ENCODE results near the gene EARS2.

EARS2 gene

DNA sequence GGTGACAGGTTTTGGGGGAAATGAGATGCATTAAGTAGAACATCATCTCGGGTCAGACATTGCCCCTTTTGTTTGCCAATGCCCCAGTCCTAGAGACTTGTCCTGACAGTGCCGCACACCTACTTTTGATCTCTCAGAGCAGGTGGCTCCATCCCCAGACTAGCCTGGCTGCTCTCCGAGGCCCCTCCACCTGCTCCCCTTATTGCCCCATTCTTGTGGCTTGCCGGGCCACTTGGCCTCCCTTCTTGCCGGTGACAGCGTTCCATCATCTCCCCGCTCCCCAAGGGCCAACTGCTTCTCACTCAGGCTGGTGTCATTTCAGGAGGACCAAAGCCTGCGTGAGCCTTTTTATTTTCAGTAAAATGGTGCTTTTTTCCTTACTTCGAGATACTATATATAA is 15.2 kb upstream of the EARS2 start:
- H3F3A ChIP-seq (ENCODE audit: insufficient read depth, low read length) = no peaks in the 10 kb centered on the region
- no peak overlapping the region for H3K9ac ChIP-seq (ENCODE audit: low read length)
- no peak overlapping the region for H3K4me2 ChIP-seq (ENCODE audit: low read length)
- peaks cover 7% of the 10 kb centered on the region for H3K4me1 ChIP-seq (ENCODE audit: insufficient read depth, low read length, severe bottlenecking)
- no peaks in the 10 kb centered on the region for H4K20me1 ChIP-seq (ENCODE audit: insufficient read depth, low read length)
- no peak overlapping the region for H2AFZ ChIP-seq (ENCODE audit: low read length)
- H3K9me2 ChIP-seq (ENCODE audit: low read depth, low read length) = no peaks in the 10 kb centered on the region
- H3K27me3 ChIP-seq (ENCODE audit: insufficient read depth, low read length) = no peaks in the 10 kb centered on the region
- no peak overlapping the region for H3K4me3 ChIP-seq (ENCODE audit: low read depth, low read length, poor library complexity, severe bottlenecking)
- TF ChIP-seq EZH2 (IDR thresholded peaks at IDR 0.05; ENCODE audit: borderline replicate concordance, low read length) (no peak), CTCF (IDR thresholded peaks at IDR 0.05; ENCODE audit: low read length) (no peak)
- peaks cover 58% of the 10 kb centered on the region for H3K36me3 ChIP-seq (ENCODE audit: insufficient read depth, low read length)
- no peaks in the 10 kb centered on the region for H3K79me2 ChIP-seq (ENCODE audit: insufficient read depth, low read length)
- no peak overlapping the region for H3K27ac ChIP-seq (ENCODE audit: low read depth, low read length, poor library complexity, severe bottlenecking)
- no peaks in the 10 kb centered on the region for H3K9me3 ChIP-seq (ENCODE audit: low read length)

- Histone ChIP-seq H3K27ac (ENCODE audit: low read depth, low read length, poor library complexity, severe bottlenecking) (no peak overlapping the region), H4K20me1 (ENCODE audit: insufficient read depth, low read length) (no peaks in the 10 kb centered on the region), H3K4me2 (ENCODE audit: low read length) (no peak overlapping the region), H3K4me1 (ENCODE audit: insufficient read depth, low read length, severe bottlenecking) (peaks cover 7% of the 10 kb centered on the region), H3K9me2 (ENCODE audit: low read depth, low read length) (no peaks in the 10 kb centered on the region), H3K36me3 (ENCODE audit: insufficient read depth, low read length) (peaks cover 63% of the 10 kb centered on the region), H2AFZ (ENCODE audit: low read length) (no peak overlapping the region), H3K27me3 (ENCODE audit: insufficient read depth, low read length) (no peaks in the 10 kb centered on the region), H3F3A (ENCODE audit: insufficient read depth, low read length) (no peaks in the 10 kb centered on the region), H3K9me3 (ENCODE audit: low read length) (no peaks in the 10 kb centered on the region), H3K9ac (ENCODE audit: low read length) (no peak overlapping the region), H3K4me3 (ENCODE audit: low read depth, low read length, poor library complexity, severe bottlenecking) (no peak overlapping the region), H3K79me2 (ENCODE audit: insufficient read depth, low read length) (no peaks in the 10 kb centered on the region)
- TF ChIP-seq CTCF (IDR thresholded peaks at IDR 0.05; ENCODE audit: low read length) (no peak), EZH2 (IDR thresholded peaks at IDR 0.05; ENCODE audit: borderline replicate concordance, low read length) (no peak)
Observed at GRCh38 chr16:23571895-23572294, 14.7 kb upstream of the EARS2 start.

GRCh38 chr16:23570992-23571632 is 14.0 kb upstream of the EARS2 start:
- Histone ChIP-seq H3K4me3 (ENCODE audit: low read depth, low read length, poor library complexity, severe bottlenecking) (no peak overlapping the region), H3K4me2 (ENCODE audit: low read length) (no peak overlapping the region), H3F3A (ENCODE audit: insufficient read depth, low read length) (no peaks in the 10 kb centered on the region), H3K9me2 (ENCODE audit: low read depth, low read length) (no peaks in the 10 kb centered on the region), H3K79me2 (ENCODE audit: insufficient read depth, low read length) (no peaks in the 10 kb centered on the region), H3K36me3 (ENCODE audit: insufficient read depth, low read length) (peaks cover 65% of the 10 kb centered on the region), H3K4me1 (ENCODE audit: insufficient read depth, low read length, severe bottlenecking) (peaks cover 7% of the 10 kb centered on the region), H2AFZ (ENCODE audit: low read length) (no peak overlapping the region), H3K9ac (ENCODE audit: low read length) (no peak overlapping the region), H3K27ac (ENCODE audit: low read depth, low read length, poor library complexity, severe bottlenecking) (peak overlapping the region; percentile 31), H3K9me3 (ENCODE audit: low read length) (no peaks in the 10 kb centered on the region), H4K20me1 (ENCODE audit: insufficient read depth, low read length) (no peaks in the 10 kb centered on the region), H3K27me3 (ENCODE audit: insufficient read depth, low read length) (no peaks in the 10 kb centered on the region)
- no peak for TF ChIP-seq EZH2 (IDR thresholded peaks at IDR 0.05; ENCODE audit: borderline replicate concordance, low read length)
- TF ChIP-seq CTCF (IDR thresholded peaks at IDR 0.05; ENCODE audit: low read length) = no peak

Data from OCI-LY1 (cell line).